ELR (cell line): ENCODE measurements around the gene CPNE2.
"Not testable (repeated sequence)": the region's sequence is repeated elsewhere in the genome, so short reads cannot be mapped to it uniquely, and the experiment has no call there.

Experiments
- DNase-seq: peaks from one replicate; pipeline ENCODE4 v3.0.0-alpha.2; 2015; ENCODE audit warnings: low read depth

CPNE2 gene

GRCh38 chr16:57091975-57092785, at the start of gene CPNE2:
TSS of gene CPNE2 (plus strand) at chr16:57092583. CDS start at chr16:57110743, 18,160 bp downstream.
- DNase-seq = peak; percentile 71

GRCh38 chr16:57043248-57043647, 49.1 kb upstream of the CPNE2 start:
- DNase-seq = no peak

- no peak for DNase-seq
Observed at GRCh38 chr16:57044931-57045693, 47.3 kb upstream of the CPNE2 start.

GRCh38 chr16:57045694-57046381, 46.5 kb upstream of the CPNE2 start:
- peak; percentile 72 for DNase-seq

- DNase-seq = no peak
Observed at GRCh38 chr16:57048095-57048494, 44.3 kb upstream of the CPNE2 start.

- no peak for DNase-seq
Observed at GRCh38 chr16:57049678-57050077, 42.7 kb upstream of the CPNE2 start.

- DNase-seq = no peak
Observed at GRCh38 chr16:57051696-57052228, 40.6 kb upstream of the CPNE2 start.

GRCh38 chr16:57053206-57053605, 39.2 kb upstream of the CPNE2 start:
- DNase-seq = no peak

GRCh38 chr16:57054338-57054737, 38.0 kb upstream of the CPNE2 start:
- no peak for DNase-seq

GRCh38 chr16:57054771-57055170, 37.6 kb upstream of the CPNE2 start:
- no peak for DNase-seq

- no peak for DNase-seq
Observed at GRCh38 chr16:57055671-57056070, 36.7 kb upstream of the CPNE2 start.

GRCh38 chr16:57058291-57058861, 34.0 kb upstream of the CPNE2 start:
- DNase-seq = no peak

GRCh38 chr16:57060323-57061083, 31.9 kb upstream of the CPNE2 start:
- DNase-seq = peak; percentile 16

- peak; percentile 89 for DNase-seq
Observed at GRCh38 chr16:57061084-57061905, 31.1 kb upstream of the CPNE2 start.

- DNase-seq = no peak
Observed at GRCh38 chr16:57062329-57062728, 30.1 kb upstream of the CPNE2 start.

- DNase-seq = not testable (repeated sequence)
Observed at GRCh38 chr16:57063189-57063588, 29.2 kb upstream of the CPNE2 start.

GRCh38 chr16:57064995-57065394, 27.4 kb upstream of the CPNE2 start:
- DNase-seq = no peak

- DNase-seq = no peak
Observed at GRCh38 chr16:57066625-57067024, 25.8 kb upstream of the CPNE2 start.

GRCh38 chr16:57067347-57067746, 25.0 kb upstream of the CPNE2 start:
- no peak for DNase-seq

GRCh38 chr16:57069053-57069452, 23.3 kb upstream of the CPNE2 start:
- no peak for DNase-seq
